ENCODE data around the gene GBF1. TPM values are rescaled to one million over a fixed set of nuclear protein-coding genes. Genes with fewer than 3 reads are reported as not detected.

The GBF1 gene
- total RNA-seq, 1 experiment from 2014 or later: 69.8 TPM

DNA sequence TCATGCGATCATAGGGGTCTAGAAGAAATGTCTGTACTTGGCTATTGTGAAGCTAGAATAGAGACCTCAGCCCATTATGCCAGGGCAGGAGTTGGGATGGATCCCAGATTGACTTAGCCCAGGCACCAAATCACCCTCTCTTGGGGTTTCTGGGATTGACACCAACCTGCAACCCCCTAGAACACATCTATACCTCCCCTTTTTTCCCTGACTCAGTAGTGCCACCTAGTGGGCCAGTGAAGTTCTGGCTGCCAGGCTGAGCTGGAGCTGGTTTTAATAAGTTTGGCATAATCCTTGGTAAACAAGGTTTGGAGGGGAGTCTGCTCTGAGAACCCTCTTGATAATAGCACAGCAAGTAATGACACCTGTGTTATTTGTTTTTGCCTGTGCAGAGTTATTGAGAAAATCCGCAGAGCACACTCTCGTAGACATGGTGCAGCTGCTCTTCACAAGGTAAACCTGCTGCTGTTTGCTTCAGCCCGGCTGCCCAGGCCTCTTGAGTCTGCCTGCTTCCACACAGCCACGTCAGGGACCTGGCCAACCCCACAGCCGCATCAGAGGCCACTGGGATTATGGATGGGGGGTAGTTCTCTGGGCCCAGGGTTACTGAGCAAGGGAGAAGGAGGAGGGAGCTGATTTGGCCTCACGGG lies 106.9 kb downstream of the GBF1 start:
- peaks cover 77% of the 10 kb centered on the region for H3K36me3 Mint-ChIP-seq (ENCODE audit: insufficient read depth, unreplicated experiment)
- Histone ChIP-seq H3K4me3 (ENCODE audit: low read depth, low read length) (no peak overlapping the region), H3K27me3 (replicated peaks; ENCODE audit: control insufficient read depth, insufficient read depth, low read length) (no peaks in the 10 kb centered on the region), H3K36me3 (ENCODE audit: control insufficient read depth, insufficient read depth, low read length) (peaks cover 3% of the 10 kb centered on the region; the same call in 1 of the 2 replicates), H3K9me3 (no peaks in the 10 kb centered on the region), H3K4me1 (no peaks in the 10 kb centered on the region)
- intact Hi-C loops (cut with micrococcal nuclease; ENCODE audit: unreplicated experiment): loop anchor here (1.0 kb wide), 2 partner anchors 123 to 183 kb away; no protein-coding TSS in a partner anchor
- no peak overlapping the region for H3K4me3 Mint-ChIP-seq (ENCODE audit: unreplicated experiment)
- peak; percentile 68 to 74 for DNase-seq
- BruUV-seq (replicated peaks): no TSS peak
- peak; percentile 87 to 92 for TF ChIP-seq CTCF (IDR thresholded peaks at IDR 0.05; ENCODE audit: insufficient read depth in 1 of 2, low read depth in 1 of 2, low read length in 1 of 2, severe bottlenecking in 1 of 2, unreplicated experiment in 1 of 2)
- H3K27me3 Mint-ChIP-seq (ENCODE audit: insufficient read depth, unreplicated experiment): no peaks in the 10 kb centered on the region
- POLR2A ChIA-PET: interaction anchor here (0.8 kb wide), 1 partner anchor 107 kb away, joined by 3 read pairs; the partner anchor contains the start of gene GBF1
- peak overlapping the region; percentile 53 for H3K27ac Mint-ChIP-seq (ENCODE audit: unreplicated experiment)
- CTCF ChIA-PET: interaction anchor here (0.5 to 5.9 kb wide), 19 partner anchors 11 to 197 kb away, joined by 3 to 115 read pairs (median 4); partner anchors contain the start of genes CUEDC2, ELOVL3, GBF1 and NFKB2
- H3K9me3 Mint-ChIP-seq (ENCODE audit: unreplicated experiment): no peaks in the 10 kb centered on the region
- H3K4me1 Mint-ChIP-seq (ENCODE audit: low read depth, unreplicated experiment): no peaks in the 10 kb centered on the region

DNA sequence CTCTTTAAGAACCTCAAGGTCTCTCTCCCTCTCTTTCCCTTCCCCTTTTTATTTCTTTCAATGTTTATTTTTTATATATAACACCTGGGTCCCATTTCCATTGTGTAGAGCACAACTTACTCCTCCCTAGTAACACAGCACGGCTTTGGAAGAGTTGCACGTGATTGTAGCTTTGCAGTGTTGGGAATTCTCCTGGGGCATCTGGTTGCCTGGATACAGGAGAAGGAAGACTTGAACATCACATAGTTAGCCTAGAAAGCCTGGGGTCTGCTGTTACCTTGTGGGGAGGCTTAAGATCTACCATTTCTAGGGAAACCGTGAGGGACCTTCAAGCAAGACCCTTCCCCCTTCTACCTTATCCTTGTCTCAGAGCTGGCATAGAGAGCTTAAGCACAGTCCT lies 109.1 kb downstream of the GBF1 start:
- intact Hi-C loops (cut with micrococcal nuclease; ENCODE audit: unreplicated experiment): no loop called here
- Mint-ChIP-seq H3K4me1 (ENCODE audit: low read depth, unreplicated experiment) (no peaks in the 10 kb centered on the region), H3K9me3 (ENCODE audit: unreplicated experiment) (no peaks in the 10 kb centered on the region), H3K36me3 (ENCODE audit: insufficient read depth, unreplicated experiment) (peaks cover 84% of the 10 kb centered on the region), H3K27me3 (ENCODE audit: insufficient read depth, unreplicated experiment) (no peaks in the 10 kb centered on the region), H3K27ac (ENCODE audit: unreplicated experiment) (no peak overlapping the region), H3K4me3 (ENCODE audit: unreplicated experiment) (no peak overlapping the region)
- Histone ChIP-seq H3K27me3 (replicated peaks; ENCODE audit: control insufficient read depth, insufficient read depth, low read length) (no peaks in the 10 kb centered on the region), H3K36me3 (ENCODE audit: control insufficient read depth, insufficient read depth, low read length) (peaks cover 4% of the 10 kb centered on the region; the same call in 1 of the 2 replicates), H3K4me3 (ENCODE audit: low read depth, low read length) (no peak overlapping the region), H3K4me1 (no peaks in the 10 kb centered on the region), H3K9me3 (no peaks in the 10 kb centered on the region)
- POLR2A ChIA-PET: no interaction called here
- no TSS peak for BruUV-seq (replicated peaks)
- TF ChIP-seq CTCF (IDR thresholded peaks at IDR 0.05; ENCODE audit: insufficient read depth in 1 of 2, low read depth in 1 of 2, low read length in 1 of 2, severe bottlenecking in 1 of 2, unreplicated experiment in 1 of 2): no peak
- CTCF ChIA-PET: interaction anchor here (1.2 kb wide), 1 partner anchor 40 kb away, joined by 3 read pairs; no protein-coding TSS in a partner anchor
- no peak for DNase-seq

GRCh38 chr10:102358712-102359382 lies 113.5 kb downstream of the GBF1 start:
- Histone ChIP-seq H3K9me3 (no peaks in the 10 kb centered on the region), H3K36me3 (ENCODE audit: control insufficient read depth, insufficient read depth, low read length) (peaks cover 4% of the 10 kb centered on the region), H3K27me3 (replicated peaks; ENCODE audit: control insufficient read depth, insufficient read depth, low read length) (no peaks in the 10 kb centered on the region), H3K4me3 (ENCODE audit: low read depth, low read length) (no peak overlapping the region), H3K4me1 (no peaks in the 10 kb centered on the region)
- TF ChIP-seq CTCF (IDR thresholded peaks at IDR 0.05; ENCODE audit: insufficient read depth in 1 of 2, low read depth in 1 of 2, low read length in 1 of 2, severe bottlenecking in 1 of 2, unreplicated experiment in 1 of 2): no peak
- Mint-ChIP-seq H3K27me3 (ENCODE audit: insufficient read depth, unreplicated experiment) (no peaks in the 10 kb centered on the region), H3K9me3 (ENCODE audit: unreplicated experiment) (no peaks in the 10 kb centered on the region), H3K27ac (ENCODE audit: unreplicated experiment) (no peak overlapping the region), H3K4me1 (ENCODE audit: low read depth, unreplicated experiment) (no peaks in the 10 kb centered on the region), H3K36me3 (ENCODE audit: insufficient read depth, unreplicated experiment) (peaks cover 90% of the 10 kb centered on the region), H3K4me3 (ENCODE audit: unreplicated experiment) (no peak overlapping the region)
- BruUV-seq (replicated peaks): no TSS peak
- ChIA-PET CTCF (no interaction called here), POLR2A (no interaction called here)
- intact Hi-C loops (cut with micrococcal nuclease; ENCODE audit: unreplicated experiment): no loop called here
- DNase-seq: no peak
